GM18861 (cell line): ENCODE data around the gene VEGFD.
"Not testable (repeated sequence)": the region's sequence is repeated elsewhere in the genome, so short reads cannot be mapped to it uniquely, and the experiment has no call there.

Experiments
- ATAC-seq: cut with Tn5 transposase; IDR thresholded peaks from one replicate; pipeline ENCODE4 v1.9.1; 2021; ENCODE audit not compliant: unreplicated experiment

Gene VEGFD

GRCh38 chrX:15314472-15314871 lies 69.7 kb downstream of the VEGFD start:
- ATAC-seq = no peak

- ATAC-seq = no peak
These were observed 73.1 kb downstream of the VEGFD start for GRCh38 chrX:15311119-15311518.

GRCh38 chrX:15310117-15310516 lies 74.1 kb downstream of the VEGFD start:
- no peak for ATAC-seq

GRCh38 chrX:15305899-15306298 lies 78.3 kb downstream of the VEGFD start:
- ATAC-seq = not testable (repeated sequence)

GRCh38 chrX:15301924-15302323 lies 82.3 kb downstream of the VEGFD start:
- peak; percentile 49 for ATAC-seq

- no peak for ATAC-seq
These were observed 84.0 kb downstream of the VEGFD start for GRCh38 chrX:15299941-15300851.

- no peak for ATAC-seq
These were observed 85.4 kb downstream of the VEGFD start for GRCh38 chrX:15298780-15299179.

GRCh38 chrX:15298201-15298600 lies 86.0 kb downstream of the VEGFD start:
- no peak for ATAC-seq
